OCI-LY7 (cell line): ENCODE measurements around the gene CIROP.

Experiments
- EZH2phosphoT487 ChIP-seq: fragments of 200-600 bp; sonication (generic); IDR thresholded peaks from 2 replicates; pipeline ENCODE4 v1.6.1; 2018; ENCODE audit warnings: low read depth, borderline replicate concordance, mild to moderate bottlenecking, mixed run types, antibody characterized with exemption, low read length, moderate library complexity, mixed read lengths
- TF ChIP-seq, protein P1 (sequence below): fragments of 200-600 bp; sonication (generic); conservative IDR thresholded peaks from 2 replicates; pipeline ENCODE4 v1.5.1; 2014; ENCODE audit warnings: mild to moderate bottlenecking, antibody characterized with exemption, low read length, moderate library complexity, mixed read lengths

DNA sequence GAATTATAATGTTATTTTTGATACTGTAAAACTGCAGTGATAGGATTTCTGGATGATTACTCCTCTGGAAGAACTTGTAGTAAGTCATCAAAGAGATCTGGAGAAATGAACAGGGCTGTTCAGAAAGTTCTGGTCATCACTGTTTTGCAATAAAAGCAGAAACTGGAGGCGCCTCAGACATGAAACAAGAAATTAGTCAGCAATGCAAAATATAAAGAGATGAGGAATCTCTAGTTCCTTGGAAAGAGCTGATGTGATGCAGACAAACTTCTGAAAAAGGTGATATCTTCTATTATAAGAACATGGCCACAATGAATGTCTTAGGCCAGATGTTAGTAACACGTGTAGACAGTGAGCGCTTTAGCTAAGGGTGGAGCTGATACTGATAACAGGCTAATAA is 19.3 kb downstream of the CIROP start:
- TF ChIP-seq, protein P1, sequence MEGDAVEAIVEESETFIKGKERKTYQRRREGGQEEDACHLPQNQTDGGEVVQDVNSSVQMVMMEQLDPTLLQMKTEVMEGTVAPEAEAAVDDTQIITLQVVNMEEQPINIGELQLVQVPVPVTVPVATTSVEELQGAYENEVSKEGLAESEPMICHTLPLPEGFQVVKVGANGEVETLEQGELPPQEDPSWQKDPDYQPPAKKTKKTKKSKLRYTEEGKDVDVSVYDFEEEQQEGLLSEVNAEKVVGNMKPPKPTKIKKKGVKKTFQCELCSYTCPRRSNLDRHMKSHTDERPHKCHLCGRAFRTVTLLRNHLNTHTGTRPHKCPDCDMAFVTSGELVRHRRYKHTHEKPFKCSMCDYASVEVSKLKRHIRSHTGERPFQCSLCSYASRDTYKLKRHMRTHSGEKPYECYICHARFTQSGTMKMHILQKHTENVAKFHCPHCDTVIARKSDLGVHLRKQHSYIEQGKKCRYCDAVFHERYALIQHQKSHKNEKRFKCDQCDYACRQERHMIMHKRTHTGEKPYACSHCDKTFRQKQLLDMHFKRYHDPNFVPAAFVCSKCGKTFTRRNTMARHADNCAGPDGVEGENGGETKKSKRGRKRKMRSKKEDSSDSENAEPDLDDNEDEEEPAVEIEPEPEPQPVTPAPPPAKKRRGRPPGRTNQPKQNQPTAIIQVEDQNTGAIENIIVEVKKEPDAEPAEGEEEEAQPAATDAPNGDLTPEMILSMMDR: no peak
- TF ChIP-seq EZH2phosphoT487: no peak
